ENCODE measurements around the gene RIC3. TPM values are rescaled to one million over a fixed set of nuclear protein-coding genes. Genes with fewer than 3 reads are reported as not detected.

RIC3 gene
- total RNA-seq, 1 experiment from 2014 or later, result 0.38 TPM

- intact Hi-C loops (cut with micrococcal nuclease; ENCODE audit: unreplicated experiment), result loop anchor here (2.0 kb wide), 1 partner anchor 38 kb away; no protein-coding TSS in a partner anchor
- CTCF ChIA-PET, result interaction anchor here (0.7 to 1.5 kb wide), 2 partner anchors 64 to 186 kb away, joined by 3 to 4 read pairs; no protein-coding TSS in a partner anchor
- BruUV-seq (replicated peaks), result no TSS peak
- H3K9me3 Mint-ChIP-seq (ENCODE audit: low read depth, unreplicated experiment), result no peaks in the 10 kb centered on the region
- peaks cover 85% of the 10 kb centered on the region for H3K27me3 Mint-ChIP-seq (ENCODE audit: unreplicated experiment)
- H3K4me3 Mint-ChIP-seq (ENCODE audit: low read depth, unreplicated experiment), result no peak overlapping the region
- peak; percentile 18 for TF ChIP-seq CTCF (IDR thresholded peaks at IDR 0.05; ENCODE audit: unreplicated experiment)
- H3K36me3 Mint-ChIP-seq (ENCODE audit: insufficient read depth, unreplicated experiment), result no peaks in the 10 kb centered on the region
- DNase-seq, result no peak
- peaks cover 10% of the 10 kb centered on the region for H3K4me1 Mint-ChIP-seq (ENCODE audit: low read depth, unreplicated experiment)
- no peak overlapping the region for H3K27ac Mint-ChIP-seq (ENCODE audit: unreplicated experiment)
Measured at GRCh38 chr11:8070417-8071115, 98.3 kb downstream of the RIC3 start.

GRCh38 chr11:8069771-8070170 lies 99.1 kb downstream of the RIC3 start:
- no peak overlapping the region for H3K4me3 Mint-ChIP-seq (ENCODE audit: low read depth, unreplicated experiment)
- H3K36me3 Mint-ChIP-seq (ENCODE audit: insufficient read depth, unreplicated experiment), result no peaks in the 10 kb centered on the region
- no peaks in the 10 kb centered on the region for H3K9me3 Mint-ChIP-seq (ENCODE audit: low read depth, unreplicated experiment)
- H3K27ac Mint-ChIP-seq (ENCODE audit: unreplicated experiment), result no peak overlapping the region
- peaks cover 10% of the 10 kb centered on the region for H3K4me1 Mint-ChIP-seq (ENCODE audit: low read depth, unreplicated experiment)
- intact Hi-C loops (cut with micrococcal nuclease; ENCODE audit: unreplicated experiment), result loop anchor here (2.0 kb wide), 1 partner anchor 37 kb away; no protein-coding TSS in a partner anchor
- no TSS peak for BruUV-seq (replicated peaks)
- CTCF ChIA-PET, result no interaction called here
- no peak for DNase-seq
- TF ChIP-seq CTCF (IDR thresholded peaks at IDR 0.05; ENCODE audit: unreplicated experiment), result no peak
- peaks cover 93% of the 10 kb centered on the region for H3K27me3 Mint-ChIP-seq (ENCODE audit: unreplicated experiment)

GRCh38 chr11:8068605-8069221 lies 100.1 kb downstream of the RIC3 start:
- CTCF ChIA-PET, result interaction anchor here (1.2 kb wide), 1 partner anchor 36 kb away, joined by 5 read pairs; no protein-coding TSS in a partner anchor
- no peak for DNase-seq
- peaks cover 94% of the 10 kb centered on the region for H3K27me3 Mint-ChIP-seq (ENCODE audit: unreplicated experiment)

More at GRCh38 chr11:8068605-8069221, 100.1 kb downstream of the RIC3 start:
- Mint-ChIP-seq H3K4me3 (ENCODE audit: low read depth, unreplicated experiment) (no peak overlapping the region), H3K36me3 (ENCODE audit: insufficient read depth, unreplicated experiment) (no peaks in the 10 kb centered on the region), H3K4me1 (ENCODE audit: low read depth, unreplicated experiment) (peaks cover 10% of the 10 kb centered on the region), H3K27ac (ENCODE audit: unreplicated experiment) (no peak overlapping the region), H3K9me3 (ENCODE audit: low read depth, unreplicated experiment) (no peaks in the 10 kb centered on the region)
- TF ChIP-seq CTCF (IDR thresholded peaks at IDR 0.05; ENCODE audit: unreplicated experiment), result no peak
- intact Hi-C loops (cut with micrococcal nuclease; ENCODE audit: unreplicated experiment), result no loop called here
- no TSS peak for BruUV-seq (replicated peaks)
